Prostate gland (tissue), 2 donors: ENCODE measurements around the gene TMTC2. TPM values are rescaled to one million over a fixed set of nuclear protein-coding genes. Genes with fewer than 3 reads are reported as not detected.

ENCODE experiments used
- DNase-seq: peaks from one replicate; pipeline ENCODE4 v3.0.0-alpha.2; 2019; ENCODE audit warnings: low spot score
- H3K27ac ChIP-seq, 2 donors: fragments of 200-600 bp; sonication (generic); 2 replicates each; pipeline ENCODE4 v1.5.1; 2017 to 2019
- H3K27me3 ChIP-seq: fragments of 200-600 bp; sonication (generic); replicated peaks from 2 replicates; pipeline ENCODE4 v1.5.1; 2019; ENCODE audit not compliant: insufficient read depth
- H3K36me3 ChIP-seq, 2 donors: fragments of 200-600 bp; sonication (generic); 1 replicate in 1 of 2; 2 replicates in 1 of 2; pipeline versions ENCODE4 v1.5.1 to v1.8.1; 2017 to 2019
- H3K4me1 ChIP-seq: fragments of 200-600 bp; sonication (generic); replicated peaks from 2 replicates; pipeline ENCODE4 v1.5.1; 2019
- H3K4me3 ChIP-seq, 2 donors: fragments of 200-600 bp; sonication (generic); 2 replicates each; pipeline ENCODE4 v1.5.1; 2017 to 2019
- H3K9me3 ChIP-seq: fragments of 200-600 bp; sonication (generic); 2 replicates; pipeline ENCODE4 v1.5.1; 2017
- POLR2A ChIP-seq: fragments of 450-650 bp; IDR thresholded peaks from one replicate; pipeline ENCODE4 v1.6.1; 2016; ENCODE audit warnings: antibody characterized with exemption, mild to moderate bottlenecking
- POLR2AphosphoS5 ChIP-seq: sonication (generic); formaldehyde crosslinking; IDR thresholded peaks from one replicate; pipeline ENCODE4 v1.6.1; 2017; ENCODE audit warnings: antibody characterized with exemption
- WGBS: methylation state at CpG from one replicate; pipeline ENCODE4 v1.1.5; 2018; 5-methylcytosine and 5-hydroxymethylcytosine counted together
- intact Hi-C: fragments of 100-400 bp; cut with DNase I; formaldehyde crosslinking; loops from one replicate; pipeline ENCODE4 v1.14.2; 2022
- total RNA-seq, 2 donors: library from RNA; depleted of rRNA; stranded (reverse); fragments of >200 nt; gene quantifications; one replicate each; pipeline ENCODE4 v1.1.0, GENCODE V29; 2016
- TF ChIP-seq, protein P1 (sequence below), 4 experiments: fragments of 200-600 bp in 2 of 4; fragments of 450-650 bp in 2 of 4; sonication (generic) in 2 of 4; IDR thresholded peaks; 1 replicate in 3 of 4; 2 replicates in 1 of 4; pipeline ENCODE4 v1.5.1; 2016 to 2019; ENCODE audit warnings: antibody characterized with exemption in 4 of 4, mild to moderate bottlenecking in 2 of 4, moderate library complexity in 2 of 4

Gene TMTC2
- total RNA-seq, 2 donors from 2014 or later = 19.0 to 30.7 TPM

DNA sequence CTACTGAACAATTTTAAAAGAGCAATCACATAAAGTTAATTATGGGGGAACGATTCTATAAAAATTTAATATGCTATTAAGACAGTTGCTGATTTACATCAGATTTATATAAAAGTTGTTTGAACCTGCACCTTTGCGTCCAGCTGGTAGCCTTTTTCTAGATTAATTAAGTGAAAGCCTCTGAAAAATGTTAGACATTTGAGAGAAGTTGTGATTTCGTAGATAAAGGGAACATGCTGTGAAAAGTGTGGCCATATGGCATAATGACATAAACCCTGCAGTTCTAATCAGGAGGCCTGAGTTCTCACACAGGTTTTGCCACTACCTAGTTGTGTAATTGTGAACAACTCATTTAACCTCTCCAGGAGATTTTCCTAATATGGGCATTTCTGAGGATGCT, 187.2 kb downstream of the TMTC2 start:
- Histone ChIP-seq H3K27ac (no peak overlapping the region), H3K36me3 (no peaks in the 10 kb centered on the region), H3K27me3 (no peaks in the 10 kb centered on the region), H3K4me1 (no peaks in the 10 kb centered on the region), H3K9me3 (no peaks in the 10 kb centered on the region), H3K4me3 (no peak overlapping the region)
- intact Hi-C loops = no loop called here
- DNase-seq = no peak
- TF ChIP-seq POLR2AphosphoS5 = no peak
- no peak for TF ChIP-seq POLR2A
- TF ChIP-seq, protein P1, sequence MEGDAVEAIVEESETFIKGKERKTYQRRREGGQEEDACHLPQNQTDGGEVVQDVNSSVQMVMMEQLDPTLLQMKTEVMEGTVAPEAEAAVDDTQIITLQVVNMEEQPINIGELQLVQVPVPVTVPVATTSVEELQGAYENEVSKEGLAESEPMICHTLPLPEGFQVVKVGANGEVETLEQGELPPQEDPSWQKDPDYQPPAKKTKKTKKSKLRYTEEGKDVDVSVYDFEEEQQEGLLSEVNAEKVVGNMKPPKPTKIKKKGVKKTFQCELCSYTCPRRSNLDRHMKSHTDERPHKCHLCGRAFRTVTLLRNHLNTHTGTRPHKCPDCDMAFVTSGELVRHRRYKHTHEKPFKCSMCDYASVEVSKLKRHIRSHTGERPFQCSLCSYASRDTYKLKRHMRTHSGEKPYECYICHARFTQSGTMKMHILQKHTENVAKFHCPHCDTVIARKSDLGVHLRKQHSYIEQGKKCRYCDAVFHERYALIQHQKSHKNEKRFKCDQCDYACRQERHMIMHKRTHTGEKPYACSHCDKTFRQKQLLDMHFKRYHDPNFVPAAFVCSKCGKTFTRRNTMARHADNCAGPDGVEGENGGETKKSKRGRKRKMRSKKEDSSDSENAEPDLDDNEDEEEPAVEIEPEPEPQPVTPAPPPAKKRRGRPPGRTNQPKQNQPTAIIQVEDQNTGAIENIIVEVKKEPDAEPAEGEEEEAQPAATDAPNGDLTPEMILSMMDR (IDR thresholded peaks at IDR 0.05) = no peak
- 34% methylated on average over 3 of the region's 3 CpGs for WGBS

DNA sequence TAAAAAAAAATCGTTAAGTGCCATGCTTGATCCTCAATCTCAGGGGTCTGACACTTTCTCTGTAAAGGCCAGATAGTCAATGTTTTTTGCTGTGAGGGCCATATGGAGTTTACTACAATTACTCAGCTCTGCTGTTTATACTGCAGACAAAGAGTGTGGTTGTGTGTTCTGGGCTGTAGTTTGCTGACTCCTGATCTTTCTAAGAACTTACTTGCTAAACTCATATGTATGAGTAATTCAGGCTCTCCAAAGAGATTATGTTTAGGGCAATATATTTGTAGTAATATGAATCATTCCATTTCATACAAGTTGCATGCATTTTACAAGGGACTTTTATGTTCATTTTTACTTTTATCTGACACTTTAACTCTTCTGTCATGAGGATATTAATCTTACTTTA, 188.2 kb downstream of the TMTC2 start:
- TF ChIP-seq POLR2AphosphoS5 (no peak), POLR2A (no peak)
- TF ChIP-seq, protein P1 (IDR thresholded peaks at IDR 0.05) = no peak
- H3K9me3 ChIP-seq = no peaks in the 10 kb centered on the region
- no peaks in the 10 kb centered on the region for H3K27me3 ChIP-seq
- DNase-seq = no peak
- WGBS = 94% methylated on average over 1 of the region's 1 CpG
- no peaks in the 10 kb centered on the region for H3K4me1 ChIP-seq
- intact Hi-C loops = no loop called here
- H3K27ac ChIP-seq = no peak overlapping the region
- no peaks in the 10 kb centered on the region for H3K36me3 ChIP-seq
- H3K4me3 ChIP-seq = no peak overlapping the region

DNA sequence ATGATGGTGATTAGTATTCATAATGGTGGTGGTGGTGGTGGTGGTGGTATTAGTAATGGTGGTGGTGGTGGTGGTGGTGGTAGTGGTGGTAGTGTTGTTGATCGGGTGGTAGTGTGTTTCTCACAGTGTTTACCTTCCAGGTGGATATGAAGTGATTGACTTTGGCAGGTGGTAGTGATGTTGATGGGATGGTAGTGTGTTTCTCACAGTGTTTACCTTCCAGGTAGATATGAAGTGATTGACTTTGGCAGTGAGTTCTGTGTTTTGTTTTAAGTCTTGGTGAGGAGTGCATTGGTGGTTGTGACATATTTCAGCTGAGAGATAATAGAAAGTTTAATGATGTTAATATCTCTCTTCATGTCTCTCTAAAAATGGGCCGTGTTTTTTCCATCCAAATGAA, 189.4 kb downstream of the TMTC2 start:
- TF ChIP-seq POLR2A (no peak), POLR2AphosphoS5 (no peak)
- TF ChIP-seq, protein P1 (IDR thresholded peaks at IDR 0.05) = no peak
- no peaks in the 10 kb centered on the region for H3K27me3 ChIP-seq
- WGBS = 81% methylated on average over 2 of the region's 2 CpGs
- no peaks in the 10 kb centered on the region for H3K9me3 ChIP-seq
- DNase-seq = no peak
- H3K27ac ChIP-seq = no peak overlapping the region
- H3K4me3 ChIP-seq = no peak overlapping the region
- peaks cover 6% of the 10 kb centered on the region for H3K4me1 ChIP-seq
- intact Hi-C loops = no loop called here
- H3K36me3 ChIP-seq = no peaks in the 10 kb centered on the region

DNA sequence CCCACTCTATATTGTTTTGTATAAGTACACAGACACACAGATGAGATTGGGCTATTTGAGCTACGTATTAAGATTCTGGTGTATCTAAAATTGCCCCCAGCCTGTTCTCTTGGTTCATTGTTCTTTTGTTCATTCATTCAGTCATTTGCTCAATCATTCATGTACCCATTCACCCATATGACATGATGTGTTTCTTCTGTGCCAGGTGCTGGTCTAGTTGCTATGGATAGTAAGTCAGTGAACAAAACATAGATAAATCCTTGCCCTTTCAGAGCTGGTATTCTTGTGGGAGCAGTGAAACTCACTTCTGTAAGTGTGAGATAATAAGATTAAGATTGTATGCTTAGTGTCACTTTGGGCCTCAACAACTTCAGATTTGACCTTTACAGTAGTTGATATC, 191.3 kb downstream of the TMTC2 start:
- intact Hi-C loops = no loop called here
- H3K36me3 ChIP-seq = no peaks in the 10 kb centered on the region
- WGBS = 100% methylated on average over 1 of the region's 1 CpG
- H3K27ac ChIP-seq = no peak overlapping the region
- H3K4me1 ChIP-seq = peaks cover 8% of the 10 kb centered on the region
- H3K9me3 ChIP-seq = no peaks in the 10 kb centered on the region
- no peak for DNase-seq
- TF ChIP-seq, protein P1 (IDR thresholded peaks at IDR 0.05) = no peak
- TF ChIP-seq POLR2AphosphoS5 = no peak
- no peak for TF ChIP-seq POLR2A
- H3K27me3 ChIP-seq = no peaks in the 10 kb centered on the region
- H3K4me3 ChIP-seq = no peak overlapping the region

DNA sequence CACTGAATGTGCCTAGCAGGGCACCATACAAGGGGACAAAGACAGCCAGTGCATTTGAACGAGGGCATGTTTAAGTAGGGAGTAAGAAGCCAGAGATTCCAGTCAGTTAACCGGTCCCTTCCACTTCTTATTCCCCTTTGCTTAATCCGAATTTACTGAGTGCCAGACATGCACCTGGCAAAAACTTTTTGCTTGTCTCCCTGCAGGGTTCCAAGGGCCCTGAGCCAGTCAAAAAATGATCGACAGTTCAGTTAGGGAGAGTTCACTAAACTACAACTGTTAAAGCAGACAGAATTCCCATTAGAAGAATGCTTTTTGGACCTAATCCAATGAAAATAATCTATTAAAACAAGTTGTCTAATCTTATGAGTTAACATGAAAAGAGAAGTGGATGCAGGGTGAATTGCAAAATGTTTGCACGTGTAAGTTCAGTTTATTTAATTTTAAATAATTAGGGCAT, 193.8 kb downstream of the TMTC2 start:
- intact Hi-C loops = no loop called here

More for the DNA sequence above, 193.8 kb downstream of the TMTC2 start:
- 8% methylated on average over 5 of the region's 5 CpGs for WGBS
- Histone ChIP-seq H3K9me3 (no peaks in the 10 kb centered on the region), H3K27me3 (no peaks in the 10 kb centered on the region), H3K27ac (no peak overlapping the region), H3K4me3 (no peak overlapping the region), H3K4me1 (peaks cover 8% of the 10 kb centered on the region), H3K36me3 (no peaks in the 10 kb centered on the region)
- TF ChIP-seq, protein P1 (IDR thresholded peaks at IDR 0.05) = no peak
- peak; percentile 7 for TF ChIP-seq POLR2AphosphoS5
- no peak for TF ChIP-seq POLR2A
- DNase-seq = no peak
